Gastrocnemius medialis (tissue), 4 donors: Measurements from ENCODE around the gene ZNF883.

Experiments
- POLR2A ChIP-seq, 2 donors: fragments of 450-650 bp; IDR thresholded peaks; one replicate each; pipeline ENCODE4 v1.6.1; 2017; ENCODE audit warnings: antibody characterized with exemption in 2 of 2, mild to moderate bottlenecking in 2 of 2, moderate library complexity in 2 of 2
- TF ChIP-seq, protein P1 (sequence below), 5 experiments: fragments of 450-650 bp in 3 of 5; fragments of 200-600 bp in 2 of 5; sonication (generic) in 2 of 5; IDR thresholded peaks in 4 of 5; conservative IDR thresholded peaks in 1 of 5; 1 replicate in 4 of 5; 2 replicates in 1 of 5; pipeline ENCODE4 v1.5.1; 2016 to 2019; ENCODE audit warnings: antibody characterized with exemption in 5 of 5, mild to moderate bottlenecking in 3 of 5, moderate library complexity in 3 of 5

DNA sequence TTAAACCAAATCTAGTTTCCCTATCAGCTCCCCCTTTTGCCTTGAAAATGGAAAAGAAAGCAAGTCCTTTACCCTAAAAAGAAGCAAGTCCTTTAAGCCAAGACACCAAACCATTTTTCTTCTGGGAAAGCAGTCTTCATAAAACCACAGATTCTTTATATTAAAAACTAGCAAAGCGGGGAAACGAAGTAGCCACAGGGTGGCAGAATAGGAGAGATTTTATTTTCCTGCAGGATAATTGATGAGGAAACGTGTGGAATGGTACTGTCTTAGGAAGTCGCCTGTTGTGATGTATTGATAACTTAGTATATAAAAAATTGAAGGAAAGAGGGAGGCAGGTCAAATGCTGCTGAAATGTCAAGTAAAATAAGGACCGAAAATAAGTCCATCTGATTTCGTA is 41.1 kb downstream of the ZNF883 start:
- TF ChIP-seq, protein P1, sequence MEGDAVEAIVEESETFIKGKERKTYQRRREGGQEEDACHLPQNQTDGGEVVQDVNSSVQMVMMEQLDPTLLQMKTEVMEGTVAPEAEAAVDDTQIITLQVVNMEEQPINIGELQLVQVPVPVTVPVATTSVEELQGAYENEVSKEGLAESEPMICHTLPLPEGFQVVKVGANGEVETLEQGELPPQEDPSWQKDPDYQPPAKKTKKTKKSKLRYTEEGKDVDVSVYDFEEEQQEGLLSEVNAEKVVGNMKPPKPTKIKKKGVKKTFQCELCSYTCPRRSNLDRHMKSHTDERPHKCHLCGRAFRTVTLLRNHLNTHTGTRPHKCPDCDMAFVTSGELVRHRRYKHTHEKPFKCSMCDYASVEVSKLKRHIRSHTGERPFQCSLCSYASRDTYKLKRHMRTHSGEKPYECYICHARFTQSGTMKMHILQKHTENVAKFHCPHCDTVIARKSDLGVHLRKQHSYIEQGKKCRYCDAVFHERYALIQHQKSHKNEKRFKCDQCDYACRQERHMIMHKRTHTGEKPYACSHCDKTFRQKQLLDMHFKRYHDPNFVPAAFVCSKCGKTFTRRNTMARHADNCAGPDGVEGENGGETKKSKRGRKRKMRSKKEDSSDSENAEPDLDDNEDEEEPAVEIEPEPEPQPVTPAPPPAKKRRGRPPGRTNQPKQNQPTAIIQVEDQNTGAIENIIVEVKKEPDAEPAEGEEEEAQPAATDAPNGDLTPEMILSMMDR (IDR thresholded peaks at IDR 0.05 in 4 of 5, conservative IDR thresholded peaks at IDR 0.05 in 1 of 5): no peak
- TF ChIP-seq POLR2A (IDR thresholded peaks at IDR 0.05): no peak
